ENCODE data around the gene TGFBR2. TPM values are rescaled to one million over a fixed set of nuclear protein-coding genes. Genes with fewer than 3 reads are reported as not detected.

Gene TGFBR2
- polyA plus RNA-seq, 1 of the 3 experiments (the other 2 are of a cell fraction), result 48.3 TPM

DNA sequence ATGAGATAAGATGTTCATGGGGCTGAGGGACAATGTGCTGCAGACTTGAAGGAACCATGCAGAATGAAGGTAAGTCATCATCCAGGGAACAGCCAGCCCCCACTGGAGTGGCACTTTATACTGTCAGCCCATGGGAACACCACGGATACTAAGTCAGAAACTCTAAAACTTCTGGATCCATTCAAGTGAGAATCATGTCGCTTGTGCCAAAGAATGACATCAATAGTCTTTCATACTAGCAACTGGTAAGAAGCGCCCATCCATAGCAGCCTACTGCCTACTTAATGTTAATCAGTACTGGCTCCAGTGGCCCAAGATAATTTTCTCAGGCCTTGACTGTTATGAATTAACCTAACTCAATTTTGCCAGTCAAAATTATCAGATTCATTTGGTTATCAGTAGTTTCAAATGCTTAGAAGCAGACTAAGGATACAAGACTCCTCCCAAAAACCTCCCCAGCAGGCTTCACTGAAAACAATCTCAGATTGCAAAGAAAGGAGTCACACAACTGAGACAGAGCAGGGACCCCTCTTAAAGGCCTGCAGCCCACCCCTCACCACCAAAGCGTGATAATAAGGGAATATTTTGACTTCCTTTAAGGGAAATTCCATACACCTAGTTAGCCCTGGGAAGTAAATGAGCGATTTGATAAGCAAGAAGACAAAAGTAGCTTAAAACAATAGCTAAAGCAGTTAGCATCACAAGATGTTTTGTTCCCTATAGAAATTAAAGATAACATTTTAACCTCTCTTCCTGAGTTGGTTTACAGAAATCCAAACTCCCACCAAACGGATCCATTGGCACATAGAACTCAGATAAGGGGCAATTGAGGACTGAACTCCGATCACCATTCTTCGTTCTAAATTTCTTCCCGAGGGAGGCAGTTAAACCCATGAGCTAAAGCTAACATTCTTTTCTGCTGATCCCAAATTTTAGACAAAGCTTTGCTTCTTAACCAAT lies 98.8 kb downstream of the TGFBR2 start:
- Histone ChIP-seq H3F3A (replicated peaks; ENCODE audit: insufficient read depth) (no peaks in the 10 kb centered on the region), H3K27ac (ENCODE audit: low read depth in 2 of 2, low read length in 1 of 2) (no peak overlapping the region), H3K4me2 (no peak overlapping the region), H3K9me3 (no peaks in the 10 kb centered on the region), H2AFZ (ENCODE audit: low read depth) (no peak overlapping the region), H3K9ac (no peak overlapping the region), H3K36me3 (replicated peaks in 1 of 2; ENCODE audit: control insufficient read depth in 1 of 2, insufficient read depth in 2 of 2, low read length in 1 of 2) (peaks cover 0 to 13% of the 10 kb centered on the region in 2 experiments), H3K79me2 (ENCODE audit: insufficient read depth) (no peaks in the 10 kb centered on the region), H4K20me1 (ENCODE audit: insufficient read depth) (no peaks in the 10 kb centered on the region), H3K9me2 (no peaks in the 10 kb centered on the region), H3K4me3 (ENCODE audit: low read depth in 2 of 2, low read length in 1 of 2) (no peak overlapping the region), H3K27me3 (ENCODE audit: insufficient read depth) (no peaks in the 10 kb centered on the region), H3K4me1 (ENCODE audit: control insufficient read depth in 1 of 2, insufficient read depth in 2 of 2, low read depth in 1 of 2, low read length in 1 of 2) (peaks cover 0 to 5% of the 10 kb centered on the region in 2 experiments; a peak in 1 of 4 replicates)
- no peak for DNase-seq
- ChIA-PET CTCF (interaction anchor here (0.7 to 2.4 kb wide), 5 partner anchors 12 to 663 kb away, joined by 3 to 18 read pairs (median 4); no protein-coding TSS in a partner anchor), POLR2A (no interaction called here)
- WGBS (ENCODE audit: low lambda C conversion rate), result 89% methylated on average over 9 of the region's 9 CpGs
- TF ChIP-seq YY1 (IDR thresholded peaks at IDR 0.05; ENCODE audit: low read depth) (no peak), EP300 (IDR thresholded peaks at IDR 0.05; ENCODE audit: borderline replicate concordance in 1 of 2, low read depth in 1 of 2, low read length in 1 of 2) (peak in 1 of 2 experiments; percentile 29; a peak in 1 of 4 replicates), MEF2A (IDR thresholded peaks at IDR 0.05; ENCODE audit: borderline replicate concordance, low read depth) (no peak)

DNA sequence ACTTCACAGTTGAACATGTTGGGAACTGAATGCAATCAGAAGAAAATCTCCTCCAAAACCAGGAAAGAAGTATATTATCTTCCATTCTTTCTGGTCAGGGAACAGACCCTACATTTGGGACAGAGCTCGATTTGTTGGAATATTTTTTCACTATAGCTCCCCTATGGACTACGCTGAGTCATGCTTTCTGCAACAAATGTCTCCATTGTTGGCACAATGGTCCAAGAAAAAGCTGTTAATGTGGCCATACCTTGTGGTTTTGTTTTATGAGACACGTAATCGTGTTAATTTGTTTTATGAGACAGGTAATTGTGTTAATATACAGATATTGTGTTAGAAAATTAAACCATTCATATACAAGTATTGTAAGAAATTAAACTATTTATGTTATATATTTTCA lies 101.4 kb downstream of the TGFBR2 start:
- Histone ChIP-seq H3K9me2 (no peaks in the 10 kb centered on the region), H3K4me2 (no peak overlapping the region), H3K36me3 (replicated peaks in 1 of 2; ENCODE audit: control insufficient read depth in 1 of 2, insufficient read depth in 2 of 2, low read length in 1 of 2) (no peaks in the 10 kb centered on the region), H2AFZ (ENCODE audit: low read depth) (no peak overlapping the region), H3K9me3 (no peaks in the 10 kb centered on the region), H3F3A (replicated peaks; ENCODE audit: insufficient read depth) (no peaks in the 10 kb centered on the region), H3K79me2 (ENCODE audit: insufficient read depth) (no peaks in the 10 kb centered on the region), H3K9ac (no peak overlapping the region), H3K4me3 (ENCODE audit: low read depth in 2 of 2, low read length in 1 of 2) (no peak overlapping the region), H4K20me1 (ENCODE audit: insufficient read depth) (no peaks in the 10 kb centered on the region), H3K4me1 (ENCODE audit: control insufficient read depth in 1 of 2, insufficient read depth in 2 of 2, low read depth in 1 of 2, low read length in 1 of 2) (peaks cover 0 to 5% of the 10 kb centered on the region in 2 experiments; a peak in 1 of 4 replicates), H3K27ac (ENCODE audit: low read depth in 2 of 2, low read length in 1 of 2) (no peak overlapping the region), H3K27me3 (ENCODE audit: insufficient read depth) (no peaks in the 10 kb centered on the region)
- ChIA-PET POLR2A (no interaction called here), CTCF (interaction anchor here (0.6 kb wide), 1 partner anchor 1848 kb away, joined by 3 read pairs; no protein-coding TSS in a partner anchor)
- 96% methylated on average over 4 of the region's 4 CpGs for WGBS (ENCODE audit: low lambda C conversion rate)
- no peak for DNase-seq
- TF ChIP-seq, protein P1, sequence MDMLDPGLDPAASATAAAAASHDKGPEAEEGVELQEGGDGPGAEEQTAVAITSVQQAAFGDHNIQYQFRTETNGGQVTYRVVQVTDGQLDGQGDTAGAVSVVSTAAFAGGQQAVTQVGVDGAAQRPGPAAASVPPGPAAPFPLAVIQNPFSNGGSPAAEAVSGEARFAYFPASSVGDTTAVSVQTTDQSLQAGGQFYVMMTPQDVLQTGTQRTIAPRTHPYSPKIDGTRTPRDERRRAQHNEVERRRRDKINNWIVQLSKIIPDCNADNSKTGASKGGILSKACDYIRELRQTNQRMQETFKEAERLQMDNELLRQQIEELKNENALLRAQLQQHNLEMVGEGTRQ (IDR thresholded peaks at IDR 0.05; ENCODE audit: borderline replicate concordance, low read depth, low read length), result no peak
- no peak for TF ChIP-seq ELF1 (IDR thresholded peaks at IDR 0.05)
- TF ChIP-seq FOXJ3 (CRISPR knock-in tag; IDR thresholded peaks at IDR 0.05), result no peak
- TF ChIP-seq RFX5 (IDR thresholded peaks at IDR 0.05; ENCODE audit: low read length), result no peak
- no peak for TF ChIP-seq RAD21 (IDR thresholded peaks at IDR 0.05; ENCODE audit: low read length)
- TF ChIP-seq, protein P2, sequence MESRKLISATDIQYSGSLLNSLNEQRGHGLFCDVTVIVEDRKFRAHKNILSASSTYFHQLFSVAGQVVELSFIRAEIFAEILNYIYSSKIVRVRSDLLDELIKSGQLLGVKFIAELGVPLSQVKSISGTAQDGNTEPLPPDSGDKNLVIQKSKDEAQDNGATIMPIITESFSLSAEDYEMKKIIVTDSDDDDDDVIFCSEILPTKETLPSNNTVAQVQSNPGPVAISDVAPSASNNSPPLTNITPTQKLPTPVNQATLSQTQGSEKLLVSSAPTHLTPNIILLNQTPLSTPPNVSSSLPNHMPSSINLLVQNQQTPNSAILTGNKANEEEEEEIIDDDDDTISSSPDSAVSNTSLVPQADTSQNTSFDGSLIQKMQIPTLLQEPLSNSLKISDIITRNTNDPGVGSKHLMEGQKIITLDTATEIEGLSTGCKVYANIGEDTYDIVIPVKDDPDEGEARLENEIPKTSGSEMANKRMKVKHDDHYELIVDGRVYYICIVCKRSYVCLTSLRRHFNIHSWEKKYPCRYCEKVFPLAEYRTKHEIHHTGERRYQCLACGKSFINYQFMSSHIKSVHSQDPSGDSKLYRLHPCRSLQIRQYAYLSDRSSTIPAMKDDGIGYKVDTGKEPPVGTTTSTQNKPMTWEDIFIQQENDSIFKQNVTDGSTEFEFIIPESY (IDR thresholded peaks at IDR 0.05; ENCODE audit: borderline replicate concordance, low read depth), result no peak
- TF ChIP-seq TEAD4 (IDR thresholded peaks at IDR 0.05; ENCODE audit: borderline replicate concordance, insufficient read depth), result no peak
- no peak for TF ChIP-seq TAF1 (IDR thresholded peaks at IDR 0.05; ENCODE audit: borderline replicate concordance, low read depth, low read length)
- no peak for TF ChIP-seq MXI1 (IDR thresholded peaks at IDR 0.05; ENCODE audit: low read depth, low read length)
- TF ChIP-seq RXRA (IDR thresholded peaks at IDR 0.05; ENCODE audit: borderline replicate concordance, low read depth), result no peak
- TF ChIP-seq JUND (IDR thresholded peaks at IDR 0.05), result no peak
- no peak for TF ChIP-seq EP300 (IDR thresholded peaks at IDR 0.05; ENCODE audit: borderline replicate concordance in 1 of 2, low read depth in 1 of 2, low read length in 1 of 2)
- no peak for TF ChIP-seq FOSL2 (IDR thresholded peaks at IDR 0.05; ENCODE audit: borderline replicate concordance, low read depth)
- TF ChIP-seq GATA2 (CRISPR knock-in tag; IDR thresholded peaks at IDR 0.05), result no peak
- TF ChIP-seq FOXM1 (IDR thresholded peaks at IDR 0.05; ENCODE audit: low read depth), result no peak
- TF ChIP-seq CHD2 (IDR thresholded peaks at IDR 0.05; ENCODE audit: low read length, partially characterized antibody), result no peak
- TF ChIP-seq YY1 (IDR thresholded peaks at IDR 0.05; ENCODE audit: low read depth), result no peak
- TF ChIP-seq, protein P3, sequence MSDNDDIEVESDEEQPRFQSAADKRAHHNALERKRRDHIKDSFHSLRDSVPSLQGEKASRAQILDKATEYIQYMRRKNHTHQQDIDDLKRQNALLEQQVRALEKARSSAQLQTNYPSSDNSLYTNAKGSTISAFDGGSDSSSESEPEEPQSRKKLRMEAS (IDR thresholded peaks at IDR 0.05; ENCODE audit: low read depth), result no peak
- TF ChIP-seq SMC3 (IDR thresholded peaks at IDR 0.05; ENCODE audit: low read depth, low read length), result no peak
